OCI-LY3 (cell line): ENCODE data around the gene B4GALNT1.

ENCODE experiments used
- H2AFZ ChIP-seq: fragments of 200-600, 300-600 bp; shearing (Covaris generic); 2 replicates; pipeline ENCODE4 v1.6.0; 2014; ENCODE audit warnings: antibody characterized with exemption, low read depth, low read length
- H3K27ac ChIP-seq: fragments of 200-600, 300-600 bp; sonication (generic); 2 replicates; pipeline ENCODE4 v1.5.1; 2014; ENCODE audit warnings: mild to moderate bottlenecking, low read length, moderate library complexity, mixed read lengths
- H3K27me3 ChIP-seq: fragments of 200-600, 300-600 bp; sonication (generic); 2 replicates; pipeline ENCODE4 v1.6.1; 2014; ENCODE audit warnings: low read depth, low read length, mixed read lengths
- H3K36me3 ChIP-seq: fragments of 200-600, 300-600 bp; sonication (generic); replicated peaks from 2 replicates; pipeline ENCODE3; 2014; ENCODE audit warnings: low read depth, low read length, mixed read lengths
- H3K4me1 ChIP-seq: fragments of 300-600, 200-600 bp; sonication (generic); 2 replicates; pipeline ENCODE4 v1.6.1; 2014; ENCODE audit warnings: low read length, mixed read lengths
- H3K4me2 ChIP-seq: fragments of 200-600, 300-600 bp; sonication (generic); 2 replicates; pipeline ENCODE4 v1.6.1; 2014; ENCODE audit warnings: low read length, mixed read lengths
- H3K4me3 ChIP-seq: fragments of 300-600, 200-600 bp; sonication (generic); 2 replicates; pipeline ENCODE4 v1.5.1; 2014; ENCODE audit warnings: antibody characterized with exemption, mild to moderate bottlenecking, low read length, moderate library complexity
- H3K79me2 ChIP-seq: fragments of 300-600, 200-600 bp; shearing (Covaris generic); 2 replicates; pipeline ENCODE4 v1.6.1; 2014; ENCODE audit warnings: mild to moderate bottlenecking, low read length, mixed read lengths
- H3K9ac ChIP-seq: fragments of 300-600, 200-600 bp; shearing (Covaris generic); 2 replicates; pipeline ENCODE4 v1.6.0; 2014; ENCODE audit warnings: mild to moderate bottlenecking, low read length, moderate library complexity
- H3K9me3 ChIP-seq: fragments of 200-600, 300-600 bp; shearing (Covaris generic); 2 replicates; pipeline ENCODE4 v1.6.1; 2014; ENCODE audit warnings: low read length, mixed read lengths; ENCODE audit not compliant: insufficient read depth
- H4K20me1 ChIP-seq: fragments of 200-600, 300-600 bp; sonication (generic); 2 replicates; pipeline ENCODE4 v1.6.1; 2016; ENCODE audit warnings: low read length, mixed read lengths; ENCODE audit not compliant: insufficient read depth
- EZH2phosphoT487 ChIP-seq: fragments of 200-600 bp; shearing (Covaris generic); IDR thresholded peaks from 2 replicates; pipeline ENCODE4 v1.6.1; 2018; ENCODE audit warnings: antibody characterized with exemption, mixed run types, low read depth
- TF ChIP-seq, protein P1 (sequence below): fragments of 200-600, 300-600 bp; sonication (generic); IDR thresholded peaks from 2 replicates; pipeline ENCODE4 v1.5.1; 2014; ENCODE audit warnings: antibody characterized with exemption, low read length, low read depth

B4GALNT1 gene

GRCh38 chr12:57585156-57585555 lies 47.8 kb downstream of the B4GALNT1 start:
- no peak for TF ChIP-seq EZH2phosphoT487
- TF ChIP-seq, protein P1, sequence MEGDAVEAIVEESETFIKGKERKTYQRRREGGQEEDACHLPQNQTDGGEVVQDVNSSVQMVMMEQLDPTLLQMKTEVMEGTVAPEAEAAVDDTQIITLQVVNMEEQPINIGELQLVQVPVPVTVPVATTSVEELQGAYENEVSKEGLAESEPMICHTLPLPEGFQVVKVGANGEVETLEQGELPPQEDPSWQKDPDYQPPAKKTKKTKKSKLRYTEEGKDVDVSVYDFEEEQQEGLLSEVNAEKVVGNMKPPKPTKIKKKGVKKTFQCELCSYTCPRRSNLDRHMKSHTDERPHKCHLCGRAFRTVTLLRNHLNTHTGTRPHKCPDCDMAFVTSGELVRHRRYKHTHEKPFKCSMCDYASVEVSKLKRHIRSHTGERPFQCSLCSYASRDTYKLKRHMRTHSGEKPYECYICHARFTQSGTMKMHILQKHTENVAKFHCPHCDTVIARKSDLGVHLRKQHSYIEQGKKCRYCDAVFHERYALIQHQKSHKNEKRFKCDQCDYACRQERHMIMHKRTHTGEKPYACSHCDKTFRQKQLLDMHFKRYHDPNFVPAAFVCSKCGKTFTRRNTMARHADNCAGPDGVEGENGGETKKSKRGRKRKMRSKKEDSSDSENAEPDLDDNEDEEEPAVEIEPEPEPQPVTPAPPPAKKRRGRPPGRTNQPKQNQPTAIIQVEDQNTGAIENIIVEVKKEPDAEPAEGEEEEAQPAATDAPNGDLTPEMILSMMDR: no peak

GRCh38 chr12:57584690-57585089 lies 48.3 kb downstream of the B4GALNT1 start:
- H3K4me2 ChIP-seq: no peak overlapping the region
- H3K36me3 ChIP-seq: no peaks in the 10 kb centered on the region
- H3K9me3 ChIP-seq: no peaks in the 10 kb centered on the region
- no peak overlapping the region for H3K4me3 ChIP-seq
- no peak overlapping the region for H2AFZ ChIP-seq
- no peak overlapping the region for H3K9ac ChIP-seq
- TF ChIP-seq EZH2phosphoT487: no peak
- TF ChIP-seq, protein P1: no peak
- no peaks in the 10 kb centered on the region for H4K20me1 ChIP-seq
- H3K27me3 ChIP-seq: peaks cover 27% of the 10 kb centered on the region
- H3K4me1 ChIP-seq: peaks cover 8% of the 10 kb centered on the region; the same call in 1 of the 2 replicates
- no peak overlapping the region for H3K27ac ChIP-seq
- no peaks in the 10 kb centered on the region for H3K79me2 ChIP-seq

More at GRCh38 chr12:57585156-57585555, 47.8 kb downstream of the B4GALNT1 start:
- no peaks in the 10 kb centered on the region for H3K79me2 ChIP-seq
- no peaks in the 10 kb centered on the region for H3K36me3 ChIP-seq
- H3K9ac ChIP-seq: no peak overlapping the region
- H3K27me3 ChIP-seq: peaks cover 27% of the 10 kb centered on the region
- H3K4me3 ChIP-seq: no peak overlapping the region
- no peaks in the 10 kb centered on the region for H3K9me3 ChIP-seq
- H3K27ac ChIP-seq: no peak overlapping the region
- peaks cover 8% of the 10 kb centered on the region; the same call in 1 of the 2 replicates for H3K4me1 ChIP-seq
- H2AFZ ChIP-seq: no peak overlapping the region
- H3K4me2 ChIP-seq: no peak overlapping the region
- no peaks in the 10 kb centered on the region for H4K20me1 ChIP-seq

GRCh38 chr12:57584050-57584449 lies 49.0 kb downstream of the B4GALNT1 start:
- Histone ChIP-seq H3K9ac (no peak overlapping the region), H3K4me1 (peaks cover 5% of the 10 kb centered on the region; the same call in 1 of the 2 replicates), H2AFZ (0 out of 2 replicates have a peak overlapping the region, but pooled peaks have one; percentile 48), H3K4me3 (no peak overlapping the region), H3K27ac (no peak overlapping the region), H3K79me2 (no peaks in the 10 kb centered on the region), H3K36me3 (no peaks in the 10 kb centered on the region), H3K27me3 (peaks cover 27% of the 10 kb centered on the region), H3K4me2 (no peak overlapping the region), H3K9me3 (no peaks in the 10 kb centered on the region), H4K20me1 (no peaks in the 10 kb centered on the region)
- TF ChIP-seq, protein P1: no peak
- no peak for TF ChIP-seq EZH2phosphoT487

GRCh38 chr12:57583008-57583831 lies 49.8 kb downstream of the B4GALNT1 start:
- peak overlapping the region; percentile 35 for H3K4me3 ChIP-seq
- no peaks in the 10 kb centered on the region for H3K79me2 ChIP-seq
- H3K9ac ChIP-seq: no peak overlapping the region
- H3K4me2 ChIP-seq: peak overlapping the region; percentile 64
- peak overlapping the region; percentile 56 for H2AFZ ChIP-seq
- peaks cover 25% of the 10 kb centered on the region for H3K27me3 ChIP-seq
- H3K4me1 ChIP-seq: peaks cover 4% of the 10 kb centered on the region; the same call in 1 of the 2 replicates
- H3K27ac ChIP-seq: no peak overlapping the region
- no peaks in the 10 kb centered on the region for H4K20me1 ChIP-seq
- no peaks in the 10 kb centered on the region for H3K9me3 ChIP-seq
- no peaks in the 10 kb centered on the region for H3K36me3 ChIP-seq
- TF ChIP-seq EZH2phosphoT487: no peak
- TF ChIP-seq, protein P1: peak; percentile 96
